ENCODE data around the gene CEP131. TPM values are rescaled to one million over a fixed set of nuclear protein-coding genes. Genes with fewer than 3 reads are reported as not detected.

The CEP131 gene
- total RNA-seq, 1 donor from 2014 or later, result 16.3 TPM

DNA sequence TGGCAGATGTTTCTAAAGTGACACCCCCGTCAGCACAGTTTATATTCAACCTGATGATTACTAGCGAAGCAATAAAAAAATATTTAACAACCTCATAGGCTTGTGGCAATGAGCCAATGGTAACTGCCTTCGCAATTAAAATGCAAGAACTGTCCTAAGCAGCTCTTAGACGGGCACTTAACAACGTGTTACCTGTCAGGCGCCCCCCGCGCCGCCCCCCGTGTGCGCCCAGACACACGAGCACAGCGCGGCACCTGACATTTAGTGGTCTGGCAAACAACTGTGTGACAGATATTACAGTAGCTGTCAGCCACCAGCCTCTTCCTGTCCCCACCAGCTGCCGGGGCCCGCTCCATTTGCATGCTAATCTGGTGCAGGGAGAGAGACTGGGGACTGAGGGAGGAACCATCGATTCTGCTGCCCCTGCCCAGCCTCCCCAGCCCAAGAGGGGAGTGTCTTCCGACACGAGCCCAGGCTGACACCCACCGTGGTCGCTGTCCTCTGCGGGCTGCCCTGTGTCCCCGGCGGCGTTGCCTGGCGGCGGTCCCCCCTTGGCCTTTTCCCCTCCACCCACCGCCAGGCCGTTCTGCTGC lies 29.0 kb upstream of the CEP131 start:
- DNase-seq (ENCODE audit: low read depth, low spot score), result no peak

DNA sequence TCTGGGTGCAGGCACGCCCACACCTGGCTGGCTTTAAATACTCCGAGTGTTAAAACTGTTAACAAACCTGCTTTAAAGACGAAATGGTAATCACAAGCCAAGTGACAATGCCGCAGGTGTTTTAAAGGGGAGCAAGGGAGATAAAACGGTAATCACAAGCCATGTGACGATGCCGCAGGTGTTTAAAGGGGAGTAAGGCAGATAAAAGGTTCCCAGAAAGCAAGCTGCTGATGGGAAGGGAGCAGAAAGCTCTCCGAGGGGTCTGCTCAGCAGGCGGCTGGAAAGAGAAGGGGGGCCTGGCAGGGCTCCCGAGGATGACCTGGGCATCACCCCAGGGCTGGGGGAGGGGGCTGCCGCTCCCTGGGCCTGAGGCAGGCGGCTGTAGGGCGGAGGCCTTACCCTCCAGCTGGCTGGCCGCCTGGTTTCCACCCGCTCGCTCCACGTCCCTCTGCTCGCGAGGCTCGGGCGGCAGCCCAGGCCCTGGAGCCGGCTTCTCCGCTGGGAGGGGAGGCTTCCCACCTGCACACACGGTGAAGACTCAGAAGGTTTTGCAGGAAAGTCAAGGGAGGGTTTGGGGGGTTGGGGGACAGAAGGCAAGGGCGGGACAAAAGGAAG lies 28.4 kb upstream of the CEP131 start:
- no peak for DNase-seq (ENCODE audit: low read depth, low spot score)

DNA sequence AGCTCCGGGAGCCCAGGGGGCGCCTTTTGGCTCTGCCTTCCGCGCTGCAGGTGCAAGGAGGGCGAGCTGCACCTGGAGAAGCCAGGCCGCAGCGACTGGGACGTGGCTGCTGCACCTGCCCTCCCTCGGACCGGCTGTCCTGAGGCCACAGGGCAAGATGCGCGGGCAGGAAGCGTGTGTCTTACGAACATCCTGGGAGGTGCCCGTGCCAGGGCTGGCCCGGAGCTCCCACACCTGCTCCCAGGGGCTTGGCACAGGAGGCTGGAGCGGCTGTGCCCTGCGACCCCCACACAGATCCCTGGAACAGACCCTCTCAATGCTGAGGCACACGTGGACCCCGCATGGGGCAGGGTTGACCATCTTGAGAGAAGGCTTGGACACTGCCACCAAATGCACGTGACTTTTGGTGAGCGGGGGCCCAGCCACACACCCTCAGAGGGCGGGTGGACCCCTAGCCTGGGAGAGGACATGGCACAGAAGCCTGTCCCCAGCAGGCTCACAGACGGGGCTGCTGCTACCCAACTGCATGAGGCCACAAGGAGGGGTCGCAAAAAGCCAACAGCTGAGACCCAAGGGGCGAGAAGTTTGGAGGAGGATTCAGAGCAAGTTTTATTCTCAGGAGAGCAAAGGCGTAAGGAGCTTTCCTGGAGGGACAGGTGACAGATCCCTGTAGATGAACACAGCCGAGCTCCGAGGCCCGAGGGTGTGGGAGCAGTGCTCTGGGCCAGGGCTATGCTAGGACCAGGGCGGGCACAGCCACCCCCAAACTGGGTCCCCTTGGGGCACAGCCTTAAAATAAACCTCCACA lies 27.7 kb upstream of the CEP131 start:
- DNase-seq (ENCODE audit: low read depth, low spot score), result no peak

DNA sequence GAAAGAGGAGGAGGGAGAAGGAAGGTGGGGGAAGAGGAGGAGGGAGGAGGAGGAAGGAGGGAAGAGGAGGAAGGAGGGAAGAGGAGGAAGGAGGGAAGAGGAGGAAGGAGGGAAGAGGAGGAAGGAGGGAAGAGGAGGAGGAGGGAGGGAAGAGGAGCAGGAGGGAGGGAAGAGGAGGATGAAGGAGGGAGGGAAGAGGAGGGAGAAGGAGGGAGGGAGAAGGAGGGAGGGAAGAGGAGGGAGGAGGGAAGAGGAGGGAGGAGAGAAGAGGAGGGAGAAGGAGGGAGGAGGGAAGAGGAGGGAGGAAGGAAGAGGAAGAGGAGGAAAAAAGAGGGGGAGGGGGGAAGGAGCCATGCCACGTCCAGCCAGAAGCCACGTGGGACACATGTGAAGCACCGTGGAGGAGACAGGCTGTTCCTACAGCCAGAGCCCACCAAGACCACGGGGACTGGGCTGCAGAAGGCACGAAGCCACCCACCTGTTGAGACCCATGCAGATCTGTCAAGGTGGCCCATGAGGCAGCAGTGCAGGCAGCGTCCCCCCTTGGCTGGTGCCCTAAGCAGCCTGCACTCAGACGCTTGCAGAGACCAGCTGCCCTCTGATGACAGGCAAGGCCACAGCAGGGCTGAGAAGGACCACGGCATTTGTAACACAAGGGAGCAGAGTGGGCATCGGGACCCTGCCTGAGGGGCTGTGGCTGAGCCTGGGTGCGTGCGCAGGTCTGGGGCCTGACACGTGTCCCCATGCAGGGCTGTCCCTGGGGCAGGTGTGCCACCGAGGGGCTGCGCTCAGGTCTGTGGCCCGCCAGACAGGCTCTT lies 26.7 kb upstream of the CEP131 start:
- no peak for DNase-seq (ENCODE audit: low read depth, low spot score)

DNA sequence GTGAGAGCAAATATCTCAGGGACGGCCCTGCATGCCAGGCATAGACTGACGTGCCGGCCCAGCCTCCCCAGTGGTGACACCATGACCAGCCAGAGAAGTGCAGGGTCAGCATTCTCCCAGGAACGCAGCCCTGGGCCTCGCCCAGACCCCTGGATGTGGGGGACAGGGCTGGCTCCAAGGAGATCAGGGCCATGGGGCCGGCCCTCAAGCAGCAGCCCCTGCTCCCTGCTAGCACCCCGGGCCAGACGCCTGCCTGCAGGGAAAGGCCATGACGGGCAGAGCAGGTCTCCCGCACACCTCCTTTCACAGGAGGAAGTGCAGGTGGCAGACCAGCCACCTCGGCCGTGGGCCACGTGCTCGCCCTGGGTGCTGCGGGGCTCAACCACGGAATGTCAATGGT lies 25.9 kb upstream of the CEP131 start:
- DNase-seq (ENCODE audit: low read depth, low spot score), result no peak

DNA sequence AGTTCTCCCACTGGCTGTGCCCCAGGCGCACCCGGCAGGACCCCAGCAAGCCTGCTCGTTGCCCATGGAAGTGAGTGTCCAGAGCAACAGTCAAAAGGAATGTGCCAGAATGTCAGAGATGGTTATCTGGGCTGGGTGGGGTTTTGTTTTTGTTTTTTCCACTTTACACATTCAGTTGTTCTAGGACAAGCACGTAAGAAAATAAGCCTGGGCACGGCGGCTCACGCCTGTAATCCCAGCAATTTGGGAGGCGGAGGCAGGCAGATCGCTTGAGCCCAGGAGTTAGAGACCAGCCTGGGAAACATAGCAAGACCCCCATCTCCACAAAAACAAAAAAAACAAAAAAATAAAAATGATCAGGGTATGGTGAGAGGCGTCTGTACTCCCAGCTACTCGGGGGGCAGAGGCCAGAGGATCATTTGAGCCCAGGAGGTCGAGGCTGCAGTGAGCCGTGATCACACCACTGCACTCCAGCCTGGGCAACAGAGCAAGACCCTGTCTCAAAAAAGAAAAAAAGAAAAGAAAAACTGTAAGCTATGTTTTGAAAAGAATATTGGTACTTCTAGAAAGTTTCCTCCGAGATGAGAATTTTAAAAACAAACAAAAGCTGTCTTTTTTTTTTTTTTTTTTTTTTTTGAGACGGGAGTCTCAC lies 24.7 kb upstream of the CEP131 start:
- no peak for DNase-seq (ENCODE audit: low read depth, low spot score)

DNA sequence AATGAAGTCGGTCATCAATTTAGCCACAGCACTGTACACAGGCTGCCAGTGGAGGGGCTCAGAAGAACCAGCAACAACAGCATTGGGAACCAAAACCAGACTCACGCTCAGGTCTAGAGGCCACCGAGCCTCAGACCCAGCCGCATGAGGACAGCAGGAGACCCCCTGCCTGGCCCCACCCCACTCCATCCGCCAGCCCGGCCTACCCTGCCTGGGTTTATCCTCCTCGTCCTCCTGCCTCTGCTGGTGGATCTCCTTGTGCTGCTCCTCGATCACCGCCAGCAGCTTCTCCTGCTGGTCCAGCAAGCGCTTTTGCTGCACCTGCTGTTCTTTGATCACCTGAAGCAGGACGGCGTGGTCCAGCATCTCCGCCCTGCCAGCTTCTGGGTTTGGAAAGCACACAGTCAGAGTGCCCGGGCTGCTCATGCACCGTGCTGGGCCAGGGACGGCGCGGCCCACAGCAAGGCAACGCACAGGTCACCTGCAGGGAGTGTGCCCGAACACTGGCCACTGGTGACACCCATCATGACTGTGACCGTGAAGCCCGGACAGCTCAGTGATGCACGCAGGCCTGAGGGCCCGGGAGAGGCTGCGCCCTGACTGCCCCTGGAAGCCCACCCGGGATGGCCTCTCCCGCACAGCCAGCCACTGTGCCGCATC lies 24.0 kb upstream of the CEP131 start:
- no peak for DNase-seq (ENCODE audit: low read depth, low spot score)

DNA sequence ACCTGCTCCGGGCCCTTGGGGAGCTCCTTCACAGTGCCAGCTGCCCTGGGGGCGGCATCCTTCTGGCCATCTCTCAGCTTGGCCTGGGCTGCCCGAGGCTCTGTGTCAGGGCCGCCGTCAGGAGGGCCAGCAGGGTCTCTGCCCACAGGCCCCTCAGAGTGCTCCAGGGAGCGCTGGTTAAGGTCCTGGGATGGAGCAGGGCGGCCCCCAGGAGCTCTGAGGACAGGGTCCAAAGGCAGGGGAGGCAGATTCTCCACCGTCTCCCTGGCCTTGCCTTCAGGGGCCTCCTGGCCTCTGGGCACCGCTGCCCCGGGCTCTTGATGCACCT lies 23.5 kb upstream of the CEP131 start:
- DNase-seq (ENCODE audit: low read depth, low spot score), result no peak

DNA sequence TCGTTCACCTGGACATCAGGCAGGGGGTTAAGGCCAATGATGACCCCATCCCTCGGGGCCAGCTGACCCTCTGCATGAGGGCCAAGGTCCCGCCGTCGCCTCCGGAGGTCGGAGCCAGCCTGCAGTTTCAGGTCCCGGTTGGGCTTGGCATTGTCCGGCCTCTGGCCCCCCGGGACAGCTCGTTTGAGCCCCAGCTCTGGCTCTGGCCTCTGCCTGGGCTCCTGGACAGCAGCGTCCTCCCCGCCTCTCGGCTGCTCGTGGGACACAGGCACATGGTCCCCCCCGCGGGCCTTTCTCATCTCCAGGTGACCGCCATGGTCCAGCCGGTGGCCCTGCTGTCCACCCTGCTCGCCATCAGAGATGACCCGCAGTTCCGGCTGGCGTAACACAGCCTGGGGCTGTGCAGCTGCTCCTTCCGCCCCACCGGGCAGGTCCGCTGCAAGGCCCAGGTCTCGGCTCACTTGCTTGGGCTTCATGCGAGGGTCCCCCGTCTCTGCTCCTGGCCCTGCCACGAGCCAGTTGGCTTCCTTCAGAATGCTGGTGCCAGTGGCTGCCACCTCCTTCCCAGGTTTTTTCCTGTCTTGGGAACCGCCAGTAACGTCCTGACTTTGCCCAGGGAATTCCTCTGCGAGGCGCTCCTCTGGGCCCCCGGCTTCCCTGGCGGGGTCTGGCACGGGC lies 23.0 kb upstream of the CEP131 start:
- no peak for DNase-seq (ENCODE audit: low read depth, low spot score)

DNA sequence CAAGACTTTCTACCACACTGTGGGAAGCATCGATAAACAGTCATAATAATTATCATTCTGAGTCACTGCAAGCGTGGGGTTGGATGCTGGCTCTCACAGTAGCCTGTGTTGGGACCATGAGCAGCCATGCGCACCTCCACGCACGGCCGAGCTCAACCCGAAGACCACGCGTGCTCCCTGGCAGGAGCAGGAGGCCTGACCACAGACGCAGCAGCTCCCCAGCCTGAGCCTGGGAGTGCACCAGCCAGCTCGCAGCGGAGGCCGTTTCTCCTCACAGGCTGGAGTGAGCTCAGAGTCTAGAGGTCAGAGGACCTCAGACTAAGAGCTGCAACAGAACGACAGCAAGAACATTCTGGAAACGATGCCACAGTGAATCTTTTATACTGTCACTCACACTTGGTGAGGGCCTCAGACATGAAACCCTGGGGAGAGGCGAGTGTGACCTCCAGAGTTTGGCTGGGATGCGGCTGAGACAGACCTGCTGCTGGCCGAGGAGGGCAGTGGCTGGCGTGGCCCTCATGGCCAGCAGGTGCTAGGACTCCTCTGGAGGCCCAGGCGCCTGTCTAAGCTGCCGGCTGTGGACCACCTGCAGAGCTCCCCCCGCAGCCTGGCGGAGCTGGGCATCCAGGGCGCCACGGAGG lies 22.4 kb upstream of the CEP131 start:
- no peak for DNase-seq (ENCODE audit: low read depth, low spot score)

DNA sequence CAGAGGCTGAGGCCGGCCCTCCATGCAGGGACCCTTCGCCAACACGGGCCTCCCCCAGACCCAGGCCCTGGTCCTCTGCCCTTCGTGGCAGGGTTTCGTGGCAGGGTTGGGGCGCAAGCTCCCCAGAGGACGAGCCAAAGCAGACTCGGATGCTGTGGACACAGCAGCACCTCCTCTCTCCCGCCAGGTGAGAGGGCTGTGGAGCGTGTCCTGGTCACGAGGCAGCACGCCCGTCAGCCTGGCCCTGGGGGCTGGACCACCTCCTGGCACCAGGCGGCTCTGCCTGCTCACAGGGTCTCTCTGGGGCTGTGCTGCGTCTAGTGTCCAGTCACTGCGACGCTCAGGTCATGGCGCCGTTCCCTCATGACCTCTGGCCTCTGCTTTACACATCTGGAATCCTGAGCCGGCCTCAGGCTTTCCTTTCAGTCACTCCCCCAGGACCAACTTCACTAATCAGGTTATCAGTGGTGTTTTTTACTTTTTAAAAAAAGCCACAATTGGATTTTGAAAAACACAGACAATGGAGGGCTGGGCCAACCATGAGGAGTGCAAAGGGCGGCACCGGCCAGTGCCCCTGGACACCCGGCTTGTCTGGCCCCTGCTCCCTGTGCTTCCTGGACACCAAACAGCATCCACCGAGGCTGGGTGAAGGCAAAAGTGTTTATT lies 21.7 kb upstream of the CEP131 start:
- DNase-seq (ENCODE audit: low read depth, low spot score), result no peak

DNA sequence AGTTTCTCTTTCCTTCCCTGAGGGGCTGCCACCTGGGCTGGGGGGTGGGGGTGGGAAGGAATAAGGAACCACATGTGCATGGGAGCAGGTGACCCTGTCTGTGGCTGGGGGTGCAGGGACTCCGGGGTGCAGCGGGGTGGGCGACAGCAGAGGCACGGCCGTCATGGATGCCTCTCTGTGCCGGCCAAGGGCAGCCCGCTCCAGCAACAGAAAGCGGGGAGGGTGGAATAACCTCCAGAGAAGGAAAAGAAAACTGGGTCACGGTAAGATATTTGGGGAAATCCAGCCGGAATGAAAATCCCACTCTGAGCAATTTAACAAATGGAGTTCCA lies 20.5 kb upstream of the CEP131 start:
- no peak for DNase-seq (ENCODE audit: low read depth, low spot score)

DNA sequence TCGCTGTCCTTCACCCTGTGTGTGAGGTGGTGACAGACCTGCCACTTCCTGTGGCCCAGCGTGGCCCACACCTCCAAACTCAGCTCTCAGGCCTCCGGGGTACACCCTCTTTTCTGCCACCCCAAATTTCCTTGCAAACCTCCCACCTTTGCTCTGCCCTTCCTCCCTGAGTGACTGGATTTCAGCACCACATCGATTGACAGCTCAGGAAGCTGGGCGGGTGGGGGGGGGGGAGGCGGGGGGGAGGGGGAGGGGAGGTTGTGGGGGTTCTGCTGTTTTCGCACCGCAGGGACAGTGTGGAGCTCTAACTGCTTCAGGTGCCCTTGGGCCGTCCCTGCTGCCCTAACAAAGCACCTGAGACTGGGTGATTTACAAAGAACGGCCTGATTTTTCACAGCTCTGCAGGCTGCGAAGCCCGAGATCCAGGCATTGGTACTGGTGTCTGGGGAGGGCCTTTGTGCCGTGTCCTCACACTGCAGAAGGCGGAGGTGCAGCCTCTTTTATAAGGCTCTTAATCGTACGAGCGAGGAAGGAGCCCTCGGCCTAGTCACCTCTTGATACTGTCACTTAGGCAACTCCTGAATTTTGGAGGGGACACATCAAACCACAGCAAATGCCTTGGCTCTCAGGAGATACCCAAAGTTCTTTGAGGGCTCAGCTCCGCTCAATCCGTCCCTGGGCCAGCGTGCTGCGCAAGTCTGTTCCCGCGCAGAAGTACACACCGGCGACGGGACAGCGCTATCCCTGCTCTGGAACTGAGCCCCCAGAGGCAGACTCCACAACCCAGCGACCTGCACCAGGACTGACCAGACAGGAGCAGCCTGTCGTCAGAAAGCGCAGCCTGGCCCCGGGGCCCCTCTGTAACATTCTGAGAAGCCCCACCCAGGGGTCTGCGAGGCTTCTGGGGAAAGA lies 19.9 kb upstream of the CEP131 start:
- no peak for DNase-seq (ENCODE audit: low read depth, low spot score)

DNA sequence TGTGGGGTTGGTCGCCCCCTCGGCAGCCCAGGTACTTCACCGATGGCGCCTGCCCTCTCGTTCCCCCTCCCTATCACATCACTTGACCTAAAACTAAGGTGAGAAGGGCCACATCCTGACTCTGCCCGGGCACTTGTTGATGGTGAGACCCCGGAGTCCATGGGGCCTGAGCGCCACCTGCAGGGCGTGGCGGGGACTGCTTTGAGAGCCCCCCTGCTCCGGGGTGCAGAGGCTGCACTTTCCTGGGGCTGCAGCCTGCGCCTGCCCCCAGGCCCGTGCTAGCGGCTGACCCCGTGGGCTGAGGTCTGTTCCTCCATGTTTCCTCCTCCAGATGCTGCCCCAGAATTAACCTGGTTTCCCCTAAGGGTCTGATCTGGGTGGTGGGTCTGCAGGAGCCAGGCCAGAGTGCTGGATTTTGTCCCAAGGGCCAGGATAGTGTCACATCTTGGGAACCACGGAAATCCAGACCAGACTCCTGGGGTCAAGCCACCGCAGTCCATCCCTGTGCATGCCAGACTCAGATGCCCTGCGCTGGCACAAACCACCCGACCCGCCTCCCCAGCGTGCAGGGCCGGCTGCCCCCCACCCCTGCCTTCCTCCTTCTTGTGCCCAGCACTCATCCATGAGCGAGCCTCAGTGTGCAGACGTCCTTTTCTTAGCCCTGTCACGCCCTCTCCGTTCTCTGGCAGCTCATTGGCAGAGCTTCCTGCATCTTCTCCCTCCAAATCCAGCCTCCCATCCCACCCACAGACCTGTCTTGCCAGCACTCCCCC lies 19.1 kb upstream of the CEP131 start:
- DNase-seq (ENCODE audit: low read depth, low spot score), result no peak

DNA sequence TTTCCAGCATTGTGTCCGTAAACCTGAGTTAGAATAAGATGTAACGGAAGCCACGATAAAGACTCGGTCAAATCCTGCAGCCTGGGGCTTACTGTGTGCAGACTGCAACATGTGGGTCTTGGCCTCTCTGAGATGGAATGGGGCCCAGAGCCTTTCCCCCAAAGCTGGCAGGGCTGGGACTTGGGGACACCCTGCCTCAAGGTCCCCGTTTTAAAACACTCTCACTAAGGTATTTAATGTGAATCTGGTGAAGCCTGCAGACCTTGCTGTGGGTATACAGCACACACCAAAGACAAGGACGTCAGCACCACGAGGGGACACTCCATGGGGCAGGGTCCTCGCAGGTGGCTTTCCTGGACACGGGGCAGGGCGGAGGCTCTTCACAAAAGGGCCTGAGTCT lies 18.4 kb upstream of the CEP131 start:
- no peak for DNase-seq (ENCODE audit: low read depth, low spot score)

DNA sequence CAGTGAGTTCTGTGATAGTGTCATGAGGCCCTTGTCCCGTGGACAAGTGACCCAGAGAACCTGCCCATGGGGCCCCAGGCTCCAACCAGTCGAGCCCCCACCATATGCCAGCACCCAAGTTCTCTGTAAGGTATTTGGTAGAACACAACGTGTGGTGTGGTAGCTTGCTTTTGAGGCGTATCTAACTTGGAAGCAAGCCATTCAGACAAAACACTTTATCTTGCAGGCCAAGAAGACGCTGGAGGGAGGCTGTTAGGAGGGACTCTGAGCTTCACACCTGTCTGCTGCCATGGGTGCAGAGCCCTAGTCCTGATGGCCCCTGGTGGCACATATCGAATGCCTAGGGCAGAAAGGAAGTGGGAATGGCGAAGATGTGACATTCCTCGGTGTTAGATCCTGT lies 18.0 kb upstream of the CEP131 start:
- DNase-seq (ENCODE audit: low read depth, low spot score), result no peak

DNA sequence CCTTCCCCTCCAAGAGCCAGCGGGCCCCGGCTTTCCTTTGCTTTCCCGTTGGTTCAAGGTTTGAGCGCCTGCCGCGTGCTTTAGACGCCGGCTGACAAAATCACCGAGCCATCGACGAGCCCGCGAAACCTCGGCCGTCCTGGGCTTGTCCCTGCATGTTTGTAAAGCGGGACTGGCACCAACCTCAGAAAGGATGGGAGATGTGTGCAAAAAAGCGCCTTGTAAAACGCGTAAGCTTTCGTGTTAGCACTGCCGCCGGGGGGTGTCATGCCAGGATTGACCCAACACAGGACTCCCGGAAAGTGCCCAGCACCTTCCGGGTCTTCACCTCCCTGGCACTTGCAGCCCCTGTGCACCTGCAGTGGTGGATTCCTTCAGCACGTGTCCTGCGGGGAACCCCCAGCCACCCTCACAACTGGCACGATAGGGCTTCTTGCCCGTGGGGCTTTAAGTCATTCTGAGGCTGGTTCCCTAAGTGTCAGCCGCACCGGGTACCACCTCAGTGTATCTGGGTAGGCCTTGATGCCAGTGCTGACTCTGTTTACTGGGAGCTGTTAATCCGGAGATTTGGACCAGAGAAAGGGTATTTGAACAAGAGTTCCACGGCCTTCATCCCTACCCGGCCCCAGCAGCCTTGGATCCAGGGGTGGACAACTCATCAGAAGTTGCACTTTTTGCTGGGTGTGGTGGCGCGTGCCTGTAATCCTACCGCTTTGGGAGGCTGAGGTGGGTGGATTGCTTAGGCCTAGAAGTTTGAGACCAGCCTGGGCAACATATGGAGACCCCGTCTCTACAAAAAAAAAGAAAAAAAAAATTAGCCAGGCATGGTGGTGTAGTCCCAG lies 17.2 kb upstream of the CEP131 start:
- no peak for DNase-seq (ENCODE audit: low read depth, low spot score)
